ENCODE measurements around the gene NMNAT3. TPM values are rescaled to one million over a fixed set of nuclear protein-coding genes. Genes with fewer than 3 reads are reported as not detected.

NMNAT3 gene
- 0.91 to 1.6 TPM (median 1.3 TPM) in 5 replicates for total RNA-seq (2022; extraction: Qiagen RNA extraction)

DNA sequence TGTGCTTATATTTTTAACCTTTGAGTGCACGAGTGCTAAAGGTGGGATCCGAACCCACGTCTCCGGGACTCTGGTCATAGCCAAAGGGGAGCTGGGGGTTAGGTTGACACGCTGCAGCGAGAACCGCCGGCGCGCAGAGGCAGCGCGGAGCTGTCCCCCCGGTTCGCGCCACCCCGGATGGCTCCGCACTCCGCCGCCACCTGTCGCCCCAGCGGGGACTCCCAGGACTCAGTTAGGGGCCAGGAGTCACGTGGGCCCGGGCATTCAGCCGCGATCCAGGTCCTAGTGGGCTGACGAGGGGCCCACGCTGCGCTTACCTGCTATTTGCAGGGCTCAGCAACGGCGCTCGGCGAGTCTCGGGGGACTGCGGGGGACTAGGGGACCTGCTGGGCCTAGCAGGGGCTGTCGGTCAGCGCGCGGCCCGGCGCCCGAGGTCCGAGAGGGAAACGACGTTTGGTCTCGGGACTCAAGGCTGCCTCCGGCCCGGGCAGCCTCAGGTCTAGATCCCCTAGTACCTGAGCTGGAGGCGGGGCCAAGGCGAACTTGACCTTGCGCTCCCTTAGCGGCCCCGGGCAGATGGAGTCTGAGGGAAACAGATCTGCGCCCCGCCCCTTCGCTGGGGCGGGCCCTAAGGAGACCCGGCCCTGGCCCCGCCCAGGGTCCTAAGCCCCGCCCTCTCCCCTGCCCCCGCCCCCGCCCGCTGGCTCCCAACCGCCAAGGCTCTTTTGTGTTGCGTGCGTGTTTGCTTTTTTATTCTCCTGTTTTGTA is at the start of gene NMNAT3:
NMNAT3 (minus strand) TSS at position 585 of the 768 bp plus-strand sequence. CDS start 50,248 bp downstream, outside the sequence.

Other genes with a start within 250 kb of the NMNAT3 start
- not detected in 5 replicates for gene RBP2, start 201.5 kb downstream of the NMNAT3 start, total RNA-seq (2022; extraction: Qiagen RNA extraction)
- 4.3 to 5.5 TPM (median 5.0 TPM) in 5 replicates for gene RBP1, start 138.2 kb downstream of the NMNAT3 start, total RNA-seq (2022; extraction: Qiagen RNA extraction)